Activated CD8-positive, alpha-beta memory T cell treated with anti-CD3 and anti-CD28 coated beads for 48 hours (primary cell): Measurements from ENCODE around the gene WDR89.
"Not testable (repeated sequence)": the region's sequence is repeated elsewhere in the genome, so short reads cannot be mapped to it uniquely, and the experiment has no call there.

Source experiments
- DNase-seq, 3 experiments: peaks; one replicate each; pipeline ENCODE4 v3.0.0-alpha.2; 2020; ENCODE audit warnings: low read depth in 2 of 3, low spot score in 2 of 3

WDR89 gene

DNA sequence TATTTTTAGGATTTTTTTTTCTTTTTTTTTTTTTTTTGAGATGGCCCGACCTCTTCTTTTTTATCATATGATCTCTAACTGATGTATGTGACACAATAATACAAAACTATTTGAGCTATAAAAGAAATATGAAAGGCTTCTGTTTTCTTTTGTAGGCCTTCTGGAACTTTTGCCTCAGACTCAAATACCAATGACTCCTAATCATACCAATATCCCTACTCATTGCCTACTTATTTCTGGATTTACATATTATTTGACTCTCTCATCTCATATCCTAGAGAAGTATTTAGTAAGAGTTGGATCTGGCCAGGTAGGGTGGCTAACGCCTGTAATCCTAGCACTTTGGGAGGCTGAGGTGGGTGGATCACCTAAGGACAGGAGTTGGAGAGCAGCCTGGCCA lies 12.7 kb upstream of the WDR89 start:
- no peak for DNase-seq

DNA sequence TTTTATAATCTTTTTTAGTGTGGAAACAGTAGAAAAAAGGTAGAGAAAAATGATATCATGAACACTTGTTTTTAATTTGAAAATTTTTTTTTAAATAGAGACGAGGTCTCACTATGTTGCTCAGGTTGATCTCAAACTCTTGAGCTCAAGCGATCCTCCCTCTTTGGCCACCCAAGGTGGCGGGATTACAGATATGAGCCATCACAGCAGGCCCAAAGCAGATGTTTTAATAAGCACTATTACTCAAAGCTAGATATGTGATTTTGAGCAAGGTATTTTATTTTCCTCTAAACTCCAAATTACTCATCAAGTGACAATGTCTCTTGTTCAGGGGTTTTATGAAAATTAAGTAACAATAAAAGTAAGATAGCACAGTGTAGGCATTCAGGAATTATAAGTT lies 10.7 kb upstream of the WDR89 start:
- DNase-seq: no peak

DNA sequence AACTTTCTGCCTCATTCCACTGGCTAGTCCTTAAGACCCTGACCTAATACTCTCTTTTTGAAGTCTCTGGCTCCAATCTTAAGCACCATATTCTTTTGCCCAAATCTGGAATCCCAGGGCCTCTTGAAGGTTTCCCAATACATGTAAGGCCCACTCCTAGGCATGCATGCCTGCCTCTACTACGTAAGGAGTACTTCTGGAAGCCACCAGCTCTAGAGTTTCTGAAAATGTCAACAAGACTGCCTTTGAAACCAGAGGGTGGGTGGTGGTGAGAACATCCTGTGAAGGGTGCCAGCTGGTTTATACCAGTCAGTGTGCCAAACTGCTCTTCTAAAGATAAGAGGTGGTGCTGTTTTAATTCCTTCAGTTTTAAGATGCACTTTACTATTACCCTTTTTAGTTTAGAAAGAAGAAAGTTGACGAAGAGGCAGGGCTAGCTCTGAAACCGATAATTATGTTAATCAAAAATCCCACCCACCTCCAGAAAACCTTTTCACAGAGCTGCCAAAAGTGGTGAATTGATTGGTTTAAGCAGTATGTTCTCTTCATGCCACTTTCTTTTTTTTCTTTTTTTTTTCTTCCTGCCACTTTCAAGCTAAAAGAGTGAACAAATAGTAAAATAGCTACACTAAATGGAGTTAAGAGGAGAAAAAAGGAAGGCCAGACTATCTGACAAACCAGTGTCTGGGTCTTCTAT lies 8.7 kb upstream of the WDR89 start:
- DNase-seq: no peak

DNA sequence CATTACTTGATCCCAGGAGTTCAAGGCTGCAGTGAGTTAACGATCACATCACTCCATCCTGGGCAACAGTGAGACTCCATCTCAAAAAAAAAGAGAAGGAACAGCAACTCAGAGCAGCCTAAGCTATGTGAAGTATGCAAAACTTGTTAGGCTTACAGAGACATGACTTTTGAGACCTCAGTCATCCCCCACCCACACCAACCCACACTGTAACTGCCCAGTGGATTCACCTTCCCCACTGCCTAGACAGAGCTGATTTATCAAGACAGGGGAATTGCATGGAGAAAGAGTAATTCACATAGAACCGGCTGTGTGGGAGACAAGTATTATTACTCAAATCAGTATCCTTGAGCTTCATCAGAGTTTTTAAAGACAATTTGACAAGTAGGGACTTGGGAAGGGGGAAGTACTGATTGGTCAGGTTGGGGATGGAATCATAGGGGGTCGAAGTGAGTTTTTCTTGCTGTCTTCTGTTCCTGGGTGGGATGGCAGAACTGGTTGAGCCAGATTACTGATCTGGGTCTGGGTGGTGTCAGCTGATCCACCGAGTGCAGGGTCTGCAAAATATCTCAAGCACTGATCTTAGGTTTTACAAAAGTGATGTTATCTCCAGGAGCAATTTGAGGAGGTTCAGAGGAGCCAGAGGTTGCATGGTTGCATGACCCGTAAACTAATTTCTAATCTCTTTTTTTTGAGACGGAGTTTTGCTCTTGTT lies 6.2 kb upstream of the WDR89 start:
- DNase-seq: no peak

DNA sequence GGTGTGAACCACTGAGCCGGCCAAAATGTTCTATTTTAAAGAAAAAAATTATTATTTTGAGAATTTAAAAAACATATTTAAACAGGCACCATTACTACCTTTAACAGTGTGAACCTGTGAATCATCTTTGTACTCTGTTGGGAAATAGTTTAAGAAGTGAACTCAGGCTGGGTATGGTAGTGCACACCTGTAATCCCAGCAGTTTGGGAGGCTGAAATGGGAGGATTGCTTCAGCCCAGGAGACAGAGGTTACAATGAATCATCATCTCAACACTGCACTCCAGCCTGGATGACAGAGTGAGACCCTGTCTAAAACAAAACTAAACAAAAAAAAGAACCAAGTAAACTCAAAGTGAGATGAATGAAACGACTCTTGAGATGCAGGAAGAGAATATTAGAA lies 3.1 kb upstream of the WDR89 start:
- DNase-seq: no peak

DNA sequence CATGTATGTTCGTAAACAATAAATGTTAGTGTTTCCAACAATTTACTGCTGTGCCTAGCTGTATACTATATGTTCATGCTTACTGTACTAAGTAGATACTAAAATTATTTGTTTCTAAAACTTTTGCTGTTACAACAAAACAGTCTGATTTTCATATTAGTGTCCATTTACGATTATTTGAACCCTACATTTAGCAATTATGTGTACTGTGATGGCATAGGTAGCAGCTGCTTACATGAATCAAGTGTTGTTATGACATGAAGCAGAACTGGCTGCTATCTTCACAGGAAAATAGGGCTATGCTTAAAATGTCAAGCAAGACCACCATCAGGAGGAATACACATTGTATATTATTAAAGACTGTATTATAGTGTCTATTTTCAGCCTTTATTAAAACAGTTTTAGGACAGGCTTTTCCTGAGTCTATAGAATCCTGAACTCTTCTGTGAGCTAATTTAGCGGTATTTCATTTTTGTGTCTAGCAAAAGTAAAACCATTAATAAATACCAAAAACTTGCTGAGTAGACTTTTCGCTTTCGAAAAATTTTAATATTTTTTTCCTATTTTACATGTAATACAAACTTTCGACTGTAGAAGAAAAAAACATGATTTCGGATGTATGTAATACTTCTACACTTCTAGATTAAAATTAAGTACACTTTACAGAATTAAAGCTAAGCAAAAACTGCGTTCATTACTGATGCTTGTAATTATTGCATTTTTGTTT lies 1.1 kb upstream of the WDR89 start:
- no peak for DNase-seq

DNA sequence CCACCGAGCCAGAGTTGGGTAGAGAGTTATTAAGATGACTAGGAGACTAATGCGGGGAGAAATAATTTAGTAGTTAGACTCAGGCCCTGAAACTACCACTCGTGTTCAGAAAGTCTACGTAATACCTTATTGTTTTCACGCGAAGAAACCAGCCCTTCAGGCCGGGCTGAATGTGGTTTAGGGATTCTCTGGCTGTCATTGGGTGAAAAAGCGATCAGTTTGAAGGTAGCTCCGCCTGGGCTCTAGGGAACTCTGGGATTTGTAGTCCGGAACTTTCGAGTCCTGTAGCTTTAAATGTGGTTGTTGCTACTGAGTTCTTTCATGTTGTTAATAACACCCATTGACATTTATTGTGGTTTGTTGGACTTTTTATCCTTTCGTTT lies 549 bp upstream of the WDR89 start:
- peak in 2 of 3 experiments; percentile 39 to 46 for DNase-seq

DNA sequence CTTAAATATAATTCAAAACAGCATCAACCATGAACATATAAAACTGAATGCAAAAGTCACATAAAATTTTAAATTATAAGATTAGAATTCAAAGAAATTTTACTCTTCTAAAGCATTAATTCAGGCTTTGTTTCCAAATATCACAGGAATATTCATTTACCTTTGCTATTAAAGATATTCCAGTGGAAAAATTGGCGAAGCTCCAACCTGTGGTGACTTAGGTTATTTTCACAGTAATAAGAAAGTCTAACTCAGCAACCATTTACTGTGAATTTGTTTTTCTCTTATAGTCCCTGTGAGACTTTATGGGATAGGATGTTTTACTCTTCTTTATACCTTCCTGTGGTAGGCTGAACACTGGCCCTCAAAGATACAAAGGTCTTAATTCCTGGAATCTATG lies 3.2 kb downstream of the WDR89 start:
- no peak for DNase-seq

DNA sequence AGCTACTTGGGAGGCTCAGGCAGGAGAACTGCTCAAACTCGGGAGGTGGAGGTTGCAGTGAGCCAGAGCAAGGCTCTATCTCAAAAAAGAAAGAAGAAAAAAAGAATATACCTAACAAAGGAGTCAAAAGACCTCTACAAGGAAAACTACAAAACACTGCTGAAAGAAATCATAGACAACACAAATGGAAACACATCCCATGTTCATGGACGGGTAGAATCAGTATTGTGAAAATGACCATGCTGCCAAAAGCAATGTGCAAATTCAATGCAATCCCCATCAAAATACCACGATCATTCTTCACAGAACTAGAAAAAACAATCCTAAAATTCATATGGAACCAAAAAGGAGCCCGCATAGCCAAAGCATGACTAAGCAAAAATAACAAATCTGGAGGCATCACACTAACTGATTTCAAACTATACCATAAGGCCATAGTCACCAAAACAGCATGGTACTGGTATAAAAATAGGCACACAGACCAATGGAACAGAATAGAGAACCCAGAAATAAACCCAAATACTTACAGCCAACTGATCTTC lies 5.5 kb downstream of the WDR89 start:
- DNase-seq: not testable (repeated sequence)

DNA sequence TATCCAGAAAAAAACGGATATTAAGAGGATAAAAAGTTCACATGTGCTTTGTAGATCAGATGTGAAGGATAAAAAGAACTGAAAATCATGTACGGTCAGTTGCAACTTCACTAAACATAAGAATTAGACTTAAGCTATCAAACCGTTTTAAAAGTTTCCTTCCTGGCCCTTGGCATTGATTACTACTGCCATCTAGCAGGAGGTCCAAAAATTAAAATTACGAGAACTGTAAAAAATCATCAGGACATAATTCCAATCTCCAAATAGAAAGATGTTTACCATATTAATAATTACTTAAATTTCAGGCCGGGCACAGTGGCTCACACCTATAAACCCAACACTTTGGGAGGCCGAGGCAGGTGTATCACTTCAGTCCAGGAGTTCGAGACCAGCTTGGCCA lies 7.9 kb downstream of the WDR89 start:
- DNase-seq: no peak

DNA sequence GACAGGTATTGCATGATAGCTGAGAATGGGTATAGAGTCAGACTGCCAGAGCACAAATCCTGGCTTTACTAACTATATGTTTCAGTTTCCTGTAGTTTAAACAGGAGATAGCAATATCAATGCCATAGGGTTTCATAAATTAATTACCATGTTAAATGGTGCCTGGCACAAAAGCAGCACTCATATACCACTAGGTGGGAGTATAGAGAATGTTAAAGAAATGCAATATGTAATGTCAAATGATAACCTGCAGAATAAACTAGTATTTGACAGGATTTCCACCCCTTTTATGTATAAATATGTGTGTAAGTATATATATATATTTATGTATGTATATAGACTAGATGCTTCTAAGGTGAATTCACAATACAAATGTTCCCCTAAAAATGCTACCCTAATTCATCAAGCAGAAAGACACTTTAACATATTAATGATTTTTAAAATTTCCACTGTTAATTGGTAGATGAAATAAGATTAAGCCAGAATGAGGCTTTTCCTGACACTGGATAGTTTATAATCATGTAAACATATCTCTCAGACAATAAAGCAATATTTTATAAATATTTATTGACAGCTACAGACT lies 8.6 kb downstream of the WDR89 start:
- no peak for DNase-seq

DNA sequence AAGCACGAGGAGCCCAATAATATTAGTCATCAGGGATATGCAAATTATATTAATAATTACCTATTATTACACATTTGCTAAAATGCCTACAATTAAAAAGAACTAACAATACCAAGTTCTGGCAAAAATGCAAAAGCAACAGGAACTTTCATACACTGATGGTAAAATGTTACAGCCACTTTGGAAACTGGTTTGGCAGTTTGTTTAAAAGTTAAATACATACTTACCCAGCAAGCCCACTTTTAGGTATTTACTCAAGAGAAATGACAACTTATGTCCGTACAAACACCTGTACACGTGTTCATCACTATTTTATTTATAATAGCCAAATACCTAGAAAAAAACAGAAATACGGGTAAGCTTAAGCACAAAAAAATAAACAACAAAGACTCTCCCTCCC lies 17.0 kb downstream of the WDR89 start:
- no peak for DNase-seq

DNA sequence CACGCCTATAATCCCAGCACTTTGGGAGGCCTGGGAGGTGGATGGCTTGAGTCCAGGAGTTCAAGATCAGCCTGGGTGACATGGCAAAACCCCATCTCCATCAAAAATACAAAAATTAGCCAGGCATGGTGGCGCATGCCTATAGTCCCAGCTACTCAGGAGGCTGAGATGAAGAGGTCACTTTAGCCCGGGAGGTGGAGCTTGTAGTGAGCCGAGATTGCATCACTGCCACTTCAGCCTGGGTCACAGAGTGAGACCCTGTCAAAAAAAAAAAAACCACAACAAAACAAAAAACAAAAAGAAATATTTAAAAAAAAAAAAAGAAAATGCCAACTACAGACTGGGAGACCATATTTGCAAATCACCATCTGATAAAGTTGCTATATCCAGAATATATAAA lies 17.5 kb downstream of the WDR89 start:
- DNase-seq: no peak

DNA sequence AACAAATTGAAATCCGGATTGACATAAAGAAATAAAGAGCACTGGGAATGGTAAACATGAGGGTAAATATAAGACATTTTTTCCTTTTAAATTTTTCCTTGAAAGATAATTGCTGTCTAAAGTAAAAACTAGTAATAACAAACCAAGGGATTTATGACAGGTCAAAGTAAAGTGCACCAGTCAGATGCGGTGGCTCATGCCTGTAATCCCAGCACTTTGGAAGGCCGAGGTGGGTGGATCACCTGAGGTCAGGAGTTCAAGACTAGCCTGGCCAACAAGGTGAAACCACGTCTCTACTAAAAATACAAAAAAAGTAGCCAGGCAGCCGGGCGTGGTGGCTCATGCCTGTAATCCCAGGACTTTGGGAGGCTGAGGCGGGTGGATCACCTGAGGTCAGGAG lies 19.7 kb downstream of the WDR89 start:
- DNase-seq: not testable (repeated sequence)

DNA sequence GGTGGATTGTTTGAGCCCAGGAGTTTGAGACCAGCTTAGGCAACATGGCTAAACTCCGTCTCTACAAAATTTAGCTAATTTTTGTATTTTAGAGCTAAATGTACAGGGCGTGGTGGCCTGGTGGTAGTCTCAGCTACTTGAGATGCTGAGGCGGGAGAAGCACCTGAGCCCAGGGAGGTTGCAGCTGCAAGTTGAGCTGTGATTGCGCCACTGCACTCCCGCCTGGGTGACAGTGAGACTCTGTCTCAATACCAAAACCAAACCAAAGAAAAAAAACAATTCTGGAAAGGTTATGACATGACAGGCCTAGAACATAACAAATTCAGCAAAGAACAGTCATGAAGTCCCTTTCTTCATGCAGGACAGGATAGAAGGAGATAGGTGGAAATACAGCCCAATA lies 25.7 kb downstream of the WDR89 start:
- no peak for DNase-seq

DNA sequence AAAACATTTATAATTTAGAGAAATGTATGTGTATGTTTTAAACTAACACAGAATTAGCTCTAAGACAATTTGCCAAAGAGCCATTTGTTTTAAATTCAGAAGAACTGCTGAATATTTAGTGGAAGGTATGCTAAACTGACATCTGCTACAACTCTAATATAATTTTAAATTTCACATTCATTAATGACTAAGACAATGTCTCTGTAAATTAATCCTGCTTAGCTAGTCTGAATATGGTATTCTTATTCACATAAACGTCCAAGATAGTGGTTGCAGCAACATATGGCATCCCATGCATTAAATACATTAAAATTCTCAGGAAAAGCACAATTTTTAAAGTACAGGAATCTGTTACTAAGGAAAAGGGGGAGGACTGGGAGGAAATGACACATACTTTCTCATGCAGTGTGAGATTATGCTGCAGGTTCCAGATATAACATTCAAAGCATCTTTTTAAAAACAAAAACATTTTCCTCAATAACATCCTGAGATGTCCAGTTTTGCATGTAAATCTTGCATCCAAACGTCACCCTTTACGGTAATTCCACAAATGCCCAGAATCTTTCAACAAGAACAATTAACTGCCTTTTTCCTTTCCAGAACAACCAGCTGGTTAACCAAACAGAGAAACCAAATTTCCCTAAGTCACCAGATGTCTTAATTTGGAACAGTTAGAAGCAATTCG lies 26.9 kb downstream of the WDR89 start:
- no peak for DNase-seq

DNA sequence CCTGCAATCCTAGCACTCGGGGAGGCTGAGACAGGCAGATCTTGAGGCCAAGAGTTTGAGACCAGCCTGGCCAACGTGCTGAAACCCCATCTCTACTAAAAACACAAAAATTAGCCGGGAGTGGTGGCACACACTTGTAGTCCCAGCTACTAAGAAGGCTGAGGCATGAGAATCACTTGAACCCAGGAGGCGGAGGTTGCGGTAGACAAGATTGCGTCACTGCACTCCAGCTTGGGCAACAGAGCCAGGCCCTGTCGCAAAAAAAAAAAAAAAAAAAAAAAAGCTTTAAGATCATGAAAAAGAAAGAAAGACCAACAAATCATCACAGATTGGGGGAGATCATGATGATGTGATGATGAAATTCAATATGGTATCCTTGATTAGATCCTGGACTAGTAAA lies 30.6 kb downstream of the WDR89 start:
- DNase-seq: no peak

DNA sequence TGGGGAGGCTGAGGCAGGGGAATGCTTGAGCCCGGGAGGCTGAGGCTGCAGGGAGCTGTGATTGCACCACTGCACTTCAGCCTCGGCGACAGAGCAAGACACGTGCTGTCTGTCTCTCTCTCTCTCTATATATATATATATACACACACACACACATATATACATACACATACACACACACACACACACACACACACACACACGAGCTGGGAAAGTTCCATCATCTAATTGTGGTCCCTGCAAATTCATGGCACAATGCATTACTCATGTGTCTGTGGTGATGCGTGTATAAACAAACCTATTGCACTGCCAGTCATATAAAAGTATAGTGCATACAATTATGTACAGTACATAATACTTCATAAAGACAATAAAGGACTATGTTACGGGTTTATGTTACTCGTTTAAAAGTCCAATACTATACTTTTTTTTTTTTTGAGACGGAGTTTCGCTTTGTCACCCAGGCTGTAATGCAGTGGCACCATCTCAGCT lies 36.6 kb downstream of the WDR89 start:
- no peak for DNase-seq

DNA sequence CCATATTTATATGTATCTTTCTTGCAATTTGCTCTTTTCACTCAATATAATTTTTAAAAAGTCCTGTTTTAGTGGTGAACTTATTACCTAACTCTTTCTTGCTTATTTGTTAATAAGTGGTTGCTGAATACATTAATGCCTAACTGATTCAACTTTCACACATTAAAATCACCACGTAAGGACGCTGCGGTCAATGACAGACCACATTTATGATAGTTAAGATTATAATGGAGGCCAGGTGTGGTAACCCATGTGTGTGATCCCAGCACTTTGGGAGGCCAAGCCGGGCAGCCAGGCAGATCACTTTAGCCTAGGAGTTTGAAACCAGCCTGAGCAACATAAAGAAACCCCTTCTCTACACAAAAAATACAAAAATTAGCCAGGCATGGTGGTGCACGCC lies 37.0 kb downstream of the WDR89 start:
- no peak for DNase-seq

DNA sequence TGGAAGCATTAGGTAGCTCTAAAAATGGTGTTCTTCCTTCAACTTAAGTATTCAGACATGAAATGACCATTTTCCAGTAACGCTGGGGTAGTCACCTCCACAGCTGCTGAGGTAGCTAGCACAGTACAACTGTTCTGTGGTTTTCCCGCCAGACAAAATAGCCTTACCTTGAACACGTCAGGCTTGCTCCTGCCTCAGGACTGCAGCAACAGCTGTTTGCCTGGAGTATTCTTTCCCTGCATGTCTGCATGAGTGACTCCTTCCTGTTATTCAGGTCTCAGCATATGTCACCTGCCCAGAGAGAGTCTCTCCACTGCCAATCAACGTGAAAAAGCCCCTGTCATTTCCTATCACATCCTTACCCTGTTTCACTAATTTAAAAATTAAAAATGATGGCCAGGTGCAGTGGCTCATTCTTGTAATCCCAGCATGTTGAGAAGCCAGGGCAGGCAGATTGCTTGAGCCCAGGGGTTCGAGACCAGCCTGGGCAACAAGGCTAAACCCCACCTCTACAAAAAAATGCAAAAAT lies 37.9 kb downstream of the WDR89 start:
- no peak for DNase-seq

DNA sequence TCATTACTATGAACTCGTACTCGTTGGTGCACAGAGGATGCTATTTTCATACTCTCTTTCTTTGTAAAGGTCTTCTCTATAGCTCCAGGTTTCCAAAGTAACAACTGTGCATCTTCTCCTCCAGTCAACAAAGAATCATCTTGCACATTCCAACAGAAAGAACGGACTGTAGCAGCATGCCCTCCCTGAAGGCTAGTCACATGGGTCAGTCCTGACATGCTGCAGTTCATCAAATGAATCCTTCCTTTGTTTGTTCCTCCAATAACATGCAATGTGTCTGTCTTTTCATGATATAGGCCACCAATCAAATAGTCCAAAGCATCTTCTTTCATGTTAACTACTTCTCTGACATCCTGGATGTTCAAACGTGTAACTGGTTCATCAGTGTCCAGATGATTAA lies 42.9 kb downstream of the WDR89 start:
- no peak for DNase-seq
